GM19023 (cell line): ENCODE measurements around the gene STAT3.
"Not testable (repeated sequence)": the region's sequence is repeated elsewhere in the genome, so short reads cannot be mapped to it uniquely, and the experiment has no call there.

Source experiments
- ATAC-seq: cut with Tn5 transposase; IDR thresholded peaks from one replicate; pipeline ENCODE4 v1.9.1; 2021; ENCODE audit warnings: mild to moderate bottlenecking, moderate library complexity; ENCODE audit not compliant: unreplicated experiment

Gene STAT3

DNA sequence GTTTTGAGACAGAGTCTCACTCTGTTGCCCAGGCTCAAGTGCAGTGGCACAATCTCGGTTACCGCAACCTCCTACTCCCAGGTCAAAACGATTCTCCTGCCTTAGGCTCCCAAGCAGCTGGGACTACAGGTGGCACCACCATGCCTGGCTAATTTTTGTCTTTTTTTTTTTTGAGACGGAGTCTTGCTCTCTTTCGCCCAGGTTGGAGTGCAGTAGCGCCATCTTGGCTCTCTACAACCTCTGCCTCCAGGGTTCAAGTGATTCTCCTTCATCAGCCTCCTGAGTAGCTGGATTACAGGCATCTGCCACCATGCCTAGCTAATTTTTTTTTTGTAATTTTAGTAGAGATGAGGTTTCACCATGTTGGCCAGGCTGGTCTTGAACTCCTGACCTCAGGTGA is 70.3 kb downstream of the STAT3 start:
- not testable (repeated sequence) for ATAC-seq

DNA sequence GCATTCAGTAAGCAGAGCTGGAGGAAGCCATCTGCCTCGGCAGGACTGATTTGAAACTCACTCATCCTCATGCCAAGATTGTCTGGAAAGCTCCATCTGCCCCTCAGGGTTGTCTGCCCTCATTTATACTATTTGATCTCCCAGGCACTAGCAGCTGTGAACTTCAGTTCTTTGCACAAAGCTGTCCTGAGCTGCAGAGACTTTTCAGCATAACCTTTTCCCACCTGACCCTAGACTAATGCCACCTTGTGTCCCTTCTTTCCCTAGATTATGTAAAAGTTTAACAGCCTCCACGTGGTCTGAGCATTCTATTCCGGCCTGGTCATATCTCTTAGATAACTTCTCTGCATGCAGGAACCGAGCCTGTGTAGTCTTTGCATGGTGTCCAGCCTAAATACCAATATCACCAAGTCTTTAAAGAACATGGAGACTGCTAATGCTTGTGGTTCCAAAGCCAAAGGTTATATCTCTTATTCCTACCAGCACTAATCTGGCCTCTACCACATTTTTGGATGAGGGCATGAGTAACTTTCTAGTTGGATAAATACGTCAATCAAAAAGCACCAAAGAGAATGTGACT is 70.9 kb downstream of the STAT3 start:
- ATAC-seq = no peak

- no peak for ATAC-seq
Measured at GRCh38 chr17:42316755-42317154, 71.5 kb downstream of the STAT3 start.

DNA sequence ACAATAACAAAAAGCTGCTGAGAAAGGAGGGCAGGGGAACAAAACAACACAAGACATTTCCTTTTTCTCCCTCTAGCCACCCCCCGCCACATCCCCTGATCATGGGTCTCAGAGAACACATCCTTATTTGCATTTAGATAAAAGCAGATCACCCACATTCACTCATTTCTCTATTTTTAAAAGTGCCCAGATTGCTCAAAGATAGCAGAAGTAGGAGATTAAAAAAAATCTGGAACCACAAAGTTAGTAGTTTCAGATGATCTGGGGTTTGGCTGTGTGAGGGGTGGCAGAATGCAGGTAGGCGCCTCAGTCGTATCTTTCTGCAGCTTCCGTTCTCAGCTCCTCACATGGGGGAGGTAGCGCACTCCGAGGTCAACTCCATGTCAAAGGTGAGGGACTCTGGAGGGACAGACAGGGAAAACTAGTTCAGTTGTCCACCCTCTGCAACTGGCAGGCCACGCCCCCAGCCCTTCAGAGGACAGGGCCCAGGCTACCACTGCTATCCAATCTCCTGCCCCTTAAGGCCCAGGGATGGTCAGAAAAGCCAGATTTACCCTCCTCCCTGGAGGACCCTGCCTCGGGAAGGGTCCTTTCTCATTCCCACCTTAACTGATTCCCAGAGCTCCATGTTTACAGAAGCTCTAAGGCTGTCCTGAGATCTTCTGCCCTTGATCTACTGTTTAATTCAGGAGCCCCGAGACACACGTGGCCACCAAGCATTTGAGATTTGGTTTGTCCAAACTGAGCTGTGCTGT is 72.7 kb downstream of the STAT3 start:
- no peak for ATAC-seq

GRCh38 chr17:42313773-42314566 is 74.3 kb downstream of the STAT3 start:
- no peak for ATAC-seq

- ATAC-seq = no peak
Measured at GRCh38 chr17:42313389-42313772, 74.9 kb downstream of the STAT3 start.

GRCh38 chr17:42312285-42313130 is 75.7 kb downstream of the STAT3 start:
- peak; percentile 72 for ATAC-seq

DNA sequence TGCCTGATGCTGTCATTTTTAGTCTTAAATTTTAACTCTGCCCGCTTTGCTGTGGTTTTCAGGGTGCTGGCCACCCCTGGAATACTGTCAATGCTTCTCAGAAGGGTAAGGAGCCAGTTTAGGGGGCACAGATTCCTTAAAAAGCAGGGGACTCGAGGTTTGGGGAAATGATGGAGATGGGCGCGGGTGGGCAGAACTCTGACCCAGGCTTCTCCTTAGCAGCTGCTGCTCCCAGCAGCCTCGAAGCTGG is 76.3 kb downstream of the STAT3 start:
- ATAC-seq = no peak

- ATAC-seq = no peak
Measured at GRCh38 chr17:42311240-42312034, 76.8 kb downstream of the STAT3 start.

DNA sequence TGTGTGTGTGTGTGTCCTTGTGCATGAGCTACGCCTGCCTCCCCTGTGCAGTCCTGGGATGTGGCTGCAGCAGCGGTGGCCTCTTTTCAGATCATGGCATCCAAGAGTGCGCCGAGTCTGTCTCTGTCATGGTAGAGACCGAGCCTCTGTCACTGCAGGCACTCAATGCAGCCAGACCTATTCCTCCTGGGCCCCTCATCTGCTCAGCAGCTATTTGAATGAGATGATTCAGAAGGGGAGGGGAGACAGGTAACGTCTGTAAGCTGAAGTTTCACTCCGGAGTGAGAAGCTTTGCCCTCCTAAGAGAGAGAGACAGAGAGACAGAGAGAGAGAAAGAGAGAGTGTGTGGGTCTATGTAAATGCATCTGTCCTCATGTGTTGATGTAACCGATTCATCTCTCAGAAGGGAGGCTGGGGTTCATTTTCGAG is 77.4 kb downstream of the STAT3 start:
- no peak for ATAC-seq

DNA sequence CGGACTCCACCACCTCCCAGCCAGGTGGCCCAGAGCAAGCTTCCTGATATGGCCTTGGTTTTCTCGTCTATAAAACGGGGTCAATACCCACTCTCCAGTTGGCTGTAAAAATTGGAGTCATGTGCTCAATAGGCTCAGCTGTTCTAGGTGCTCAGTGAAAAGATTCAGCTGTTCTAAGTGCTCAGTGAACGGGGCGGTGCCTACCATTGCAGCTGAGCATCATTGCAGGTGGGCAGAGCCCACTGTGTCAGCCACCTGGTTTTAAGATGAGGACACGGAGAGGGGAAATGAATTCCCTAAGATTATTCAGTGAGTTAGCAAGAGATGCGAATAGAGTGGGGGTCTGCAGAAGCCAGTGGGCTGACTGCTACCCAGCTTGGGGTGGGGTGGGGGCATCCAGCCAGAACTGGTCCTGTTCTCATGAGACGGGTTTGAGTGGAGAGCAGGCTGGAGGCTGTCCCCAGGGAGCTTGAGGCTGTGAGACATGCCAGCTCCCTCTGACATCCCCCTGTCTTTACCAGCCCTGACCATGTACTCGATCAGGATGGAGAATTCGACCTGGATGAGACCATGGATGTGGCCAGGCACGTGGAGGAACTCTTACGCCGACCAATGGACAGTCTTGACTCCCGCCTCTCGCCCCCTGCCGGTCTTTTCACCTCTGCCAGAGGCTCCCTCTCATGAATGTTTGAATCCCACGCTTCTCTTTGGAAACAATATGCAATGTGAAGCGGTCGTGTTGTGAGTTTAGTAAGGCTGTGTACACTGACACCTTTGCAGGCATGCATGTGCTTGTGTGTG is 78.1 kb downstream of the STAT3 start:
- ATAC-seq = no peak

- no peak for ATAC-seq
Measured at GRCh38 chr17:42309142-42309541, 79.1 kb downstream of the STAT3 start.

DNA sequence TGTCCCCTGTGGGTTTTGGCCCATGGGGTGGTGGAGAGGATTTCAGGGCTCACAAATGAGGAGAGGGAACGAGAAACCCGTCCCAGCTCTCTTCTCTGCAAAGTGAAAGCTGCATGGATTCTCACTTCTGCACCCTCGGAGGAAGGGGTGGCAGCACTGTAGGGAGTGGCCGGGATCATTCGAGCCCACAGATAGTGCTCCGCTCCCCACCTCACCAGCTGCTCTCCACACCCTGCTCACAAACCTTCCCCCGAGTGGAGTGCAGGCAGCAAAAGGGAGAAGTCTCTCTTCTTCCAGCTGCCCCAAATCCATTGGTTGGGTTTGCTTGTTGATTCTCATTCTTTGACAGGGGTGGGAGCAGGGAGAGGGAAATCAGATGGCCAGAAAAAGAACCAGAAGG is 79.8 kb downstream of the STAT3 start:
- ATAC-seq = no peak

GRCh38 chr17:42307362-42307927 is 80.8 kb downstream of the STAT3 start:
- no peak for ATAC-seq

DNA sequence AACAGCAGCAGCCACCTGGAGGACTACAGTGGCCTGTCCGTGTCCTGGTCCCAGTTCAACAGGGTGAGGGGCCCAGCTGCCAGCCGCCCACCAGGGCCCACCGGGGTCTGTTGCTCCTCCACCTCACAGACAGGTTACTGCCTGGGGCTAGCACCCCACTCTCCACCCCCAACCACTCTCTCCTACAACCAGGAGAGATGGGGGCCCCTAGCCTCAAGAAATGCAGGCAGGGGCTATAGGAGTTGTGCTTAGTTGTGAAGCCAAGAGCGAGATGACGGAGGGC is 81.9 kb downstream of the STAT3 start:
- no peak for ATAC-seq

- no peak for ATAC-seq
Measured at GRCh38 chr17:42305543-42306384, 82.5 kb downstream of the STAT3 start.

DNA sequence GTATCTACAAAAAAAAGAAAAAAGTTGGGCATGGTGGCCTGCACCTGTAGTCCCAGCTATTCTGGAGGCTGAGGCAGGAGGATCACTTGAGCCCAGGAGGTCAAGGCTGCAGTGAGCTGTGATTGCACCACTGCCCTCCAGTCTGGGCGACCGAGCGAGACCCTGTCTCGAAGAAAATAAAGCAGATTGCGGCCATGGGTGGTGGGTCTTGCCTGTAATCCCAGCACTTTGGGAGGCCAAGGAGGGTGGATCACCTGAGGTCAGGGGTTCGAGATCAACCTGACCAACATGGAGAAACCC is 83.3 kb downstream of the STAT3 start:
- not testable (repeated sequence) for ATAC-seq

DNA sequence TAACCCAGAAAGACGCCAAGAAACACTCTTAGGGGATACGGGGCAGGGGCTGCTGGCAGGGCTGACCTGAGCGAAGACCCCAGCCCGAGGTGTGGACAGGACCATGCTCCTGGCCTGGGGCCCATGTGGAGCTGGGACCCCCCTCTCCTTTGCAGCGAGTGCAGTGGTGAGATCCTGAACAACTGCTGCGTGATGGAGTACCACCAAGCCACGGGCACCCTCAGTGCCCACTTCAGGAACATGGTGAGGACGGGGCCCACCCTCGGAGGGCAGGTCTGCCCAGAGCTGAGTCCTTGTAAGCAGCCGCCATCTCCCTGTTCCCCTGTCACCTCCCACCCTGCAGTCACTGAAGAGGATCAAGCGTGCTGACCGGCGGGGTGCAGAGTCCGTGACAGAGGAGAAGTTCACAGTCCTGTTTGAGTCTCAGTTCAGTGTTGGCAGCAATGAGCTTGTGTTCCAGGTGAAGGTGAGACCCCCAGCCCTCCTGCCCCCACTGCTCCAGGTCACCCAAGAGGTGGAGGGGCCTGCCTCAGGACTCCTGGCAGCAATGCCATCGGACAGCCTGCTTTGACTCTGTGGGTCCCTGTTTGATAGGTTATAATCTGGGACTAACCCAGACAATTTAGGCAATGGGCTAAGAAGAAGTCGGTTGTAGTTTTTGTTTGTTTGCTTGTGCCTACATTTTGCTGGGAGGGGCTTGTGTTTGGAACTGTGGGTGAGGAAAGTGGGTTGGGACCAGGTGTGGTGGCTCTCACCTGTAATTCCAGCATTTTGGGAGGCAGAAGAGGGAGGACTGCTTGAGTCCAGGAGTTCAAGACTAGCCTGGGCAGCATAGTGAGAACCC is 83.8 kb downstream of the STAT3 start:
- ATAC-seq = no peak
